8988T (cell line): ENCODE data around the gene CEP72.
A peak's percentile ranks its signal among the peaks of the same experiment; 100 is the strongest.
"Not testable (repeated sequence)": the region's sequence is repeated elsewhere in the genome, so short reads cannot be mapped to it uniquely, and the experiment has no call there.

Experiments used
- DNase-seq: peaks from one replicate; pipeline ENCODE4 v3.0.0; 2011

Gene CEP72

DNA sequence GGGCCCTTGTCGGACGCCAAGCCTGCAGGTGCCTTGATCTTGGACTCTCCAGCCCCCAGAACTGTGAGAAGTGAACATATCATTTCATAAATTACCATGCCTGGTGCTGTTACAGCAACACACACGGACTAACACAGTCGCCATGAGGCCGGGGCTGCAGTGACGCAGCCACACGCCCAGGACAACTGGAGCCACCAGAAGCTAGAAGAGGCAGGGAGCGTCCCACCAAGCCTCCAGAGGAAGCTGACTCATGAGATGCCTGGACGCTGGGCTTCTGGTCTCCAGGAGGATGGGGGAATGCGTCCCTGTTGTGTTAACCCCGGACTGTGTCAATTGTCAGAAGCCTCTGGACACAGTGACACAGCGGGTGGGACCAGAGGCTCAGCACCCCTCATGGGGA is 74.8 kb downstream of the CEP72 start:
- not testable (repeated sequence) for DNase-seq

DNA sequence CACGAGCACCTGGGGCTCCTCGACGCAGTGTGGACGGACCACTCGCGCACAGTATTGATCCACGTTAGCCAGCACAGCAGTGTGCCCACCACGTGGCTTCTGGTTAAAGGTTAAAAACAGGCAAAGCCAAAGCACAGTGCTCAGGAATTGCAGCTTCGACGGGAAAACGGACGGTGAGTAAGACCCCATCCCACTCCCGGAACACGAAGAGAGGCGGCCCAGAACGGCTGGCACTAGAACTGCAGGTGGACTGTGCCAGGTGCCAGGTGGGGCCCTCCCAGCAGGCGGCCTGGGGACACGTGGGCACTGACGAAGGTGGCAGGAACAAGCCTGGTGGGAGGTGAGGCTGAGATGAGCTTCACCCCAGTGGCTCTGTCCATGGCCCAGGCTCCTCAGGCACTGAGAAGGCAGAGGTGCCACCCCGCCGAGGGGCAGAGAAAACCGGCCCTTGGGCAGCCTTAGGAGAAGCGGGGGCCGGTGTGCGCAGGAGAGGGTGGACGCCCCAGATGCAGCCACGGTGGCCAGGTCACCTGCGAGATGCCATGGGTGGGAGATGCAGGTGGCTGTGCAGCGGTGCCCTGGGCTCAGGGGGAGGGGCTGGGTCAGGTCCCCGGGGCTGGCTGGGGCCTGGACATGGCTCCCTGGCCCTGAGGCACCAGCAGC is 76.3 kb downstream of the CEP72 start:
- not testable (repeated sequence) for DNase-seq

DNA sequence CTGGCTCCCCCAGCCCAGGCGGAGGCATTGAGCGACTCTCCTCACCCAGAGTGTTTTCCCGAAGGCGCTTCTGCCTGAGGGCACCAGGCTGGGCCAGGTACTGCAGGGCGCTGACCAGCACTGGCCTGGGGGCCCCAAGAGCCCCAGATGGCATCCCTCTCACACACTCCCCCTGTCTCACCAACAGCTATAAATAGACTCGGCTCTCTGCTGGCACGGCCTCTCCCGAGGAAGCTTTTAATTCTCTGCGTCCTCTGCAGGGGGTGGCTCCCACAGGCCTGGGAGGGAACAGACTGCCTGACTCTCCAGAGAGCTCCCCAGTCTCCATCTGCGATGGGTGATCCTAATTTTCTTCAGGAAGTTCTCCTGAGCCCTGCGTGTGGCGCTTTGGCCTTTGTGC is 78.2 kb downstream of the CEP72 start:
- DNase-seq: not testable (repeated sequence)

DNA sequence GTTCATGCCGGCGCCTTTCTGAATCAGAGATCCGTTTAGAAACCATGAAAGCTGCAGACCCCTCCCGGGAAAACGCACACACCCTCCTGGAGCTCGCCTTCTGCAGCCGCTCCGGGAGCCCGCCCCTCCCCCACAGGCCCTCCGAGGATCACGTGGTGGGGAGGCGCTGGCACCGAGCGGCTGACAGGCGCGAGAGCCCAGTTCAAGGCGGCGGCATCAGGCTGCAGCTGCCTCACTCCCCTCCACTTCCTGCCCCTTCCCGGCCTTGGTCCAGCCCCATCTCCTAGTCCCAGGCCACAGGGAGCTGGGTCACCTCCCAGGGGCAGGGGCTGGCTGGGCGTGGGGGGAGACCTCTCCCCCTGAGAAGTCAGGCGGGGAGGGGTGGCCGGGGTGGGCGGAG is 78.9 kb downstream of the CEP72 start:
- not testable (repeated sequence) for DNase-seq

DNA sequence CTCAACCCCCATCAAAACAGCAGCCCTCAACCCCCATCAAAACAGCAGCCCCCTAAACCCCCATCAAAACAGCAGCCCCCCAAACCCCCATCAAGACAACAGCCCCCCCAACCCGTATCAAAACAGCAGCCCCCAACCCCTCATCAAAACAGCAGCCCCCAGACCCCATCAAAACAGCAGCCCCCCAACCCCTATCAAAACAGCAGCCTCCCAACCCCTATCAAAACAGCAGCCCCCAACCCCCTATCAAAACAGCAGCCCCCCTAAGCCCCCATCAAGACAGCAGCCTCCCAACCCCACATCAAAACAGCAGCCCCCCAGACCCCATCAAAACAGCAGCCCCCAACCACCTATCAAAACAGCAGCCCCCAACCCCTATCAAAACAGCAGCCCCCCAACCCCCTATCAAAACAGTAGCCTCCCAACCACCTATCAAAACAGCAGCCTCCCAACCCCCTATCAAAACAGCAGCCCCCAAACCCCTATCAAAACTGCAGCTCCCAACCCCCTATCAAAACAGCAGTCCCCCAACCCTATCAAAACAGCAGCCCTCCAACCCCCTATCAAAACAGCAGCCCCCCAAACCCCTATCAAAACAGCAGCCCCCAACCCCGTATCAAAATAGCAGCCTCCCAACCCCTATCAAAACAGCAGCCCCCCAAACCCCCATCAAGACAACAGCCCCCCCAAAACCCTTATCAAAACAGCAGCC is 79.8 kb downstream of the CEP72 start:
- DNase-seq: no peak

GRCh38 chr5:692529-693041 is 80.4 kb downstream of the CEP72 start:
- DNase-seq: peak; percentile 64

GRCh38 chr5:693271-694041 is 81.3 kb downstream of the CEP72 start, which contains the start of gene TPPP:
Gene TPPP (minus strand): TSS chr5:693352. CDS start chr5:678060, 15,292 bp downstream.
- peak; percentile 99 for DNase-seq

DNA sequence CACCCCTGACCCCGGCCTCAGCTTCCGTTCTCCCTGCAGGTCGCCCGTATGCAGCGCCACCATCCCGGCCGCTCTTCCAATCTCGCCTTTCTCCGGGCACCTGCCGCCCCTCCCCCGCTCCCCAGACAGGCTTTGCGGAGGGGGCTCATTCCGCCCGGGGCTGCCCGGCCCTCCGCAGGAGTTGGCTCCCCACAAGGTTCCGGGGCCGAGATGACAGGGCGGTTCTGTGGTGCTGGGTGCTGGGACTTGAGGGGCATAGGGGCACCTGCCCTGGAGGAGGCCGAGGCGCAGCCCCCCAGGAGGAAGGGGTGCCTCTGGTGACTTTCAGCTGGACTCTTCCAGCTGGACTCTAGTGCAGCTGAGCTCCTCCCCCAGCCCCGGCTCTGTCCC is 81.9 kb downstream of the CEP72 start:
- not testable (repeated sequence) for DNase-seq

DNA sequence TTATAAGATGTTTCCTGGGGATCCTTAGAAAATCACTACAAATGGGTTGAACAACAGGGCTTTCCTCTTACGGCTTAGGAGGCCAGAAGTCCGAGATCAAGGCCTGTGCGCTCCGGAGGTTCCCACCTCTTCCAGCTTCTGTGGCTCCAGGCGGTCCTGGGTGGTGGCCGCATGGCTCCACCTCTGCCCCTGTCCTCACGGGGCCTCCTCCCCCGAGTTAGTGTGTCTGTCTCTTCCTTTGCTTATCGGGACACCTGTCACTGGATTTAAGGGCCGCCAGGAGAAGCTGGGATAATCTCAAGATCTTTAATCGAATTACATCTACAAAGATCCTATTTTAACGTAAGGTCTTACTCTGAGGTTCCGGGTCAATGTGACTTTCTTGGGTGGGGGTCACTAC is 83.3 kb downstream of the CEP72 start:
- DNase-seq: not testable (repeated sequence)

GRCh38 chr5:696191-696590 is 84.1 kb downstream of the CEP72 start:
- not testable (repeated sequence) for DNase-seq

- not testable (repeated sequence) for DNase-seq
These were observed 84.9 kb downstream of the CEP72 start for GRCh38 chr5:696753-697702.
